ENCODE results near the gene ELP4.

Gene ELP4

GRCh38 chr11:31640611-31641010 lies 131.0 kb downstream of the ELP4 start:
- TF ChIP-seq CTCF (IDR thresholded peaks at IDR 0.05; ENCODE audit: low read depth, low read length), result no peak
- no peak for DNase-seq (ENCODE audit: low read depth, low spot score)
- in situ Hi-C loops (cut with HindIII; ENCODE audit: low sequenced_read_pairs), result no loop called here
- H3K4me3 ChIP-seq (ENCODE audit: low read depth, low read length), result no peak overlapping the region

- DNase-seq (ENCODE audit: low read depth, low spot score), result peak; percentile 44
- TF ChIP-seq CTCF (IDR thresholded peaks at IDR 0.05; ENCODE audit: low read depth, low read length), result peak; percentile 72
- in situ Hi-C loops (cut with HindIII; ENCODE audit: low sequenced_read_pairs), result no loop called here
- no peak overlapping the region for H3K4me3 ChIP-seq (ENCODE audit: low read depth, low read length)
Observed at GRCh38 chr11:31641477-31642062, 132.0 kb downstream of the ELP4 start.

- peak; percentile 67 for DNase-seq (ENCODE audit: low read depth, low spot score)
- no peak overlapping the region for H3K4me3 ChIP-seq (ENCODE audit: low read depth, low read length)
- no peak for TF ChIP-seq CTCF (IDR thresholded peaks at IDR 0.05; ENCODE audit: low read depth, low read length)
- in situ Hi-C loops (cut with HindIII; ENCODE audit: low sequenced_read_pairs), result no loop called here
Observed at GRCh38 chr11:31643857-31644256, 134.3 kb downstream of the ELP4 start.

- no peak overlapping the region for H3K4me3 ChIP-seq (ENCODE audit: low read depth, low read length)
- no peak for TF ChIP-seq CTCF (IDR thresholded peaks at IDR 0.05; ENCODE audit: low read depth, low read length)
- DNase-seq (ENCODE audit: low read depth, low spot score), result peak; percentile 89
- in situ Hi-C loops (cut with HindIII; ENCODE audit: low sequenced_read_pairs), result no loop called here
Observed at GRCh38 chr11:31645747-31646146, 136.2 kb downstream of the ELP4 start.

GRCh38 chr11:31646216-31646615 lies 136.6 kb downstream of the ELP4 start:
- no peak overlapping the region for H3K4me3 ChIP-seq (ENCODE audit: low read depth, low read length)
- no peak for TF ChIP-seq CTCF (IDR thresholded peaks at IDR 0.05; ENCODE audit: low read depth, low read length)
- peak; percentile 30 for DNase-seq (ENCODE audit: low read depth, low spot score)
- in situ Hi-C loops (cut with HindIII; ENCODE audit: low sequenced_read_pairs), result no loop called here

GRCh38 chr11:31649129-31649966 lies 139.8 kb downstream of the ELP4 start:
- no peak for TF ChIP-seq CTCF (IDR thresholded peaks at IDR 0.05; ENCODE audit: low read depth, low read length)
- in situ Hi-C loops (cut with HindIII; ENCODE audit: low sequenced_read_pairs), result no loop called here
- no peak overlapping the region for H3K4me3 ChIP-seq (ENCODE audit: low read depth, low read length)
- DNase-seq (ENCODE audit: low read depth, low spot score), result no peak
